ENCODE data around the gene TLE4.

DNA sequence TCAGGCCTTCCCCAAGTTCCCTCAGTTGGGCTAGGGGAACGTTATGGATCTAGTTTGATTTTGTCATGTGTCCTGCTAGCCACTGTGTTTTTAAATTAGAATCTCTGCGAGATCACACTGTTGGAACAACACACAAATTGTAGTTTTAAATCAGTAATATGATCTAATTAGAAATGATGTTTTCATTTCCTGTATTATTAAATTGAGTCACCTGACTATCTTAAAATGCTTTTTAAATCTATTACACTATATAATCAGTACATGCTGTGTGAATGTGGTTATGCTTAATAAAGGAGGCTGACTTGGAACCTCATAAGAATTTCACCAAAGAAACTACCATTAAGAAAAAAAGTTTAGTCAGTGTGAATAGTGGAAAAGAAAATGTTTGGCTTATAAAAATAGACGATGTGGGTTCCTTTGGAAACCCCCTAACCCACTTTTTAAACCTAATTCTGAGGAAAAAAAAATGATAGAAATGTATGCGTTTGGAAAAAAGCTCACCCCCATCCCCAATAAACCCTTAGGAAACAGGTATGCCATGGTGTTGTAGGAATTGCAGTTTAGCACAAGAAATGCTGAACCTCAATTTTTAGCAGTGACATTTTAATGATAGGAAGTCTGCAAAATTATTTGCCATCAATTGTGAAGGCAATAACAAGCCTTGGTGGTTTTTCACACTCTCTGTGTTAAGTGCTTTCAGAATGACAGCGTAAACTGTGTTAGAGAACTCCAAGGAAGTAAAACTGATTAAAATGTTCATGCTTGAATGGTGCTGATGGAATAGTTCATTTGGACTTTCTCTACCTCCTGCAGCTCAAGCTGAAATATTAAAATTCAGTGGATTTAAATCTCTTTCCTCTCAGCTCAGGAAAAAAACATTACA is 59.0 kb downstream of the TLE4 start:
- TF ChIP-seq POLR2A (IDR thresholded peaks at IDR 0.05), result no peak
- TF ChIP-seq, protein P1, sequence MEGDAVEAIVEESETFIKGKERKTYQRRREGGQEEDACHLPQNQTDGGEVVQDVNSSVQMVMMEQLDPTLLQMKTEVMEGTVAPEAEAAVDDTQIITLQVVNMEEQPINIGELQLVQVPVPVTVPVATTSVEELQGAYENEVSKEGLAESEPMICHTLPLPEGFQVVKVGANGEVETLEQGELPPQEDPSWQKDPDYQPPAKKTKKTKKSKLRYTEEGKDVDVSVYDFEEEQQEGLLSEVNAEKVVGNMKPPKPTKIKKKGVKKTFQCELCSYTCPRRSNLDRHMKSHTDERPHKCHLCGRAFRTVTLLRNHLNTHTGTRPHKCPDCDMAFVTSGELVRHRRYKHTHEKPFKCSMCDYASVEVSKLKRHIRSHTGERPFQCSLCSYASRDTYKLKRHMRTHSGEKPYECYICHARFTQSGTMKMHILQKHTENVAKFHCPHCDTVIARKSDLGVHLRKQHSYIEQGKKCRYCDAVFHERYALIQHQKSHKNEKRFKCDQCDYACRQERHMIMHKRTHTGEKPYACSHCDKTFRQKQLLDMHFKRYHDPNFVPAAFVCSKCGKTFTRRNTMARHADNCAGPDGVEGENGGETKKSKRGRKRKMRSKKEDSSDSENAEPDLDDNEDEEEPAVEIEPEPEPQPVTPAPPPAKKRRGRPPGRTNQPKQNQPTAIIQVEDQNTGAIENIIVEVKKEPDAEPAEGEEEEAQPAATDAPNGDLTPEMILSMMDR (IDR thresholded peaks at IDR 0.05), result no peak

Data from stomach (tissue), 4 donors.